Gastroesophageal sphincter (tissue), 4 donors: ENCODE data around the gene TLR10. TPM values are rescaled to one million over a fixed set of nuclear protein-coding genes. Genes with fewer than 3 reads are reported as not detected.
A peak's percentile ranks its signal among the peaks of the same experiment; 100 is the strongest.

Source experiments
- ATAC-seq: fragments of 150-250 bp; one replicate; pipeline ENCODE4 v1.9.1; 2016; ENCODE audit warnings: mild to moderate bottlenecking, moderate library complexity
- H3K27ac ChIP-seq, 4 donors: fragments of 200-600 bp; sonication (generic) in 3 of 4; 1 replicate in 3 of 4; 2 replicates in 1 of 4; pipeline ENCODE4 v1.5.1; 2016 to 2019
- H3K27me3 ChIP-seq: fragments of 200-600 bp; sonication (generic); one replicate; pipeline ENCODE4 v1.5.1; 2019
- H3K36me3 ChIP-seq, 2 donors: fragments of 200-600 bp; sonication (generic); one replicate each; pipeline ENCODE4 v1.5.1; 2019; ENCODE audit warnings: control low read depth in 1 of 2
- H3K4me1 ChIP-seq, 3 donors: fragments of 200-600 bp; sonication (generic); 1 replicate in 2 of 3; 2 replicates in 1 of 3; pipeline ENCODE4 v1.5.1; 2016 to 2019; ENCODE audit warnings: control low read depth in 2 of 3
- H3K4me3 ChIP-seq, 2 donors: fragments of 200-600 bp; sonication (generic); one replicate each; pipeline ENCODE4 v1.5.1; 2019; ENCODE audit warnings: mild to moderate bottlenecking in 1 of 2, moderate library complexity in 1 of 2
- H3K9me3 ChIP-seq, 3 donors: fragments of 200-600 bp; sonication (generic); one replicate each; pipeline ENCODE4 v1.5.1; 2017 to 2019; ENCODE audit warnings: control low read depth in 2 of 3
- EP300 ChIP-seq: sonication (generic); formaldehyde crosslinking; IDR thresholded peaks from one replicate; pipeline ENCODE4 v1.6.1; 2017; ENCODE audit warnings: antibody characterized with exemption, mild to moderate bottlenecking
- POLR2A ChIP-seq, 2 donors: fragments of 450-650 bp; IDR thresholded peaks; one replicate each; pipeline ENCODE4 v1.6.1; 2017; ENCODE audit warnings: antibody characterized with exemption in 2 of 2, mild to moderate bottlenecking in 2 of 2, moderate library complexity in 1 of 2
- POLR2AphosphoS5 ChIP-seq: sonication (generic); formaldehyde crosslinking; IDR thresholded peaks from one replicate; pipeline ENCODE4 v1.6.1; 2017; ENCODE audit warnings: antibody characterized with exemption
- WGBS, 2 donors: methylation state at CpG; one replicate each; pipeline ENCODE4 v1.1.5; 2018; ENCODE audit warnings: low coverage in 1 of 2; 5-methylcytosine and 5-hydroxymethylcytosine counted together
- total RNA-seq, 4 donors: library from RNA; depleted of rRNA; stranded (reverse); fragments of >200 nt; gene quantifications; one replicate each; pipeline ENCODE4 v1.1.0, GENCODE V29; 2016
- TF ChIP-seq, protein P1 (sequence below), 4 experiments: fragments of 200-600 bp in 2 of 4; fragments of 450-650 bp in 2 of 4; sonication (generic) in 1 of 4; IDR thresholded peaks; one replicate each; pipeline ENCODE4 v1.5.1; 2017 to 2019; ENCODE audit warnings: antibody characterized with exemption in 4 of 4, mild to moderate bottlenecking in 2 of 4, moderate library complexity in 2 of 4

The TLR10 gene
- total RNA-seq, 4 donors from 2014 or later = 0.27 TPM; not detected in 3

DNA sequence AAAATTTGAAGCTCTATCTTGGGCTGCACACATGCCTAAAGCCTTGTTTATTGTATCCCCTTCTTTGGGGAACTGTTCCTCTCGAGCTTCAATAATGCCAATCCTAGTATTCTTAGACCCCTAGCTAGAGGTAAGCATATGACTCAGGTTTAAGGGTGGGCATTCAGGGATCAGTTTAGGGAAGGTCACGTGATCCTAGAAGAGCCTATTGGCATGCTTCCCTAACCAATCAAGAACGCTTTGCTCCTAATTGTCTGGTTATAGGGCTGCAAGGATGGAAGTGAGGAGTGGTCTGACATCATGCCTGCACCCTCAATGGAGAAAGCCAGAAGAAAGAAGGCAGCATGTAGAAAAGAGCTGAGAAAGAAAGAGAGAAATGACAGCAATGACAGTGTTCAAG, 46.9 kb downstream of the TLR10 start:
- no peaks in the 10 kb centered on the region for H3K36me3 ChIP-seq
- no peaks in the 10 kb centered on the region for H3K9me3 ChIP-seq
- H3K4me1 ChIP-seq = peaks cover 0 to 6% (median 0%) of the 10 kb centered on the region in 3 donors
- H3K4me3 ChIP-seq = no peak overlapping the region
- TF ChIP-seq, protein P1, sequence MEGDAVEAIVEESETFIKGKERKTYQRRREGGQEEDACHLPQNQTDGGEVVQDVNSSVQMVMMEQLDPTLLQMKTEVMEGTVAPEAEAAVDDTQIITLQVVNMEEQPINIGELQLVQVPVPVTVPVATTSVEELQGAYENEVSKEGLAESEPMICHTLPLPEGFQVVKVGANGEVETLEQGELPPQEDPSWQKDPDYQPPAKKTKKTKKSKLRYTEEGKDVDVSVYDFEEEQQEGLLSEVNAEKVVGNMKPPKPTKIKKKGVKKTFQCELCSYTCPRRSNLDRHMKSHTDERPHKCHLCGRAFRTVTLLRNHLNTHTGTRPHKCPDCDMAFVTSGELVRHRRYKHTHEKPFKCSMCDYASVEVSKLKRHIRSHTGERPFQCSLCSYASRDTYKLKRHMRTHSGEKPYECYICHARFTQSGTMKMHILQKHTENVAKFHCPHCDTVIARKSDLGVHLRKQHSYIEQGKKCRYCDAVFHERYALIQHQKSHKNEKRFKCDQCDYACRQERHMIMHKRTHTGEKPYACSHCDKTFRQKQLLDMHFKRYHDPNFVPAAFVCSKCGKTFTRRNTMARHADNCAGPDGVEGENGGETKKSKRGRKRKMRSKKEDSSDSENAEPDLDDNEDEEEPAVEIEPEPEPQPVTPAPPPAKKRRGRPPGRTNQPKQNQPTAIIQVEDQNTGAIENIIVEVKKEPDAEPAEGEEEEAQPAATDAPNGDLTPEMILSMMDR (IDR thresholded peaks at IDR 0.05) = no peak
- TF ChIP-seq EP300 = no peak
- TF ChIP-seq POLR2A (IDR thresholded peaks at IDR 0.05) = no peak
- no peak for TF ChIP-seq POLR2AphosphoS5
- no peak overlapping the region for H3K27ac ChIP-seq
- no peak for ATAC-seq
- no peaks in the 10 kb centered on the region for H3K27me3 ChIP-seq
- WGBS, 2 donors = 78 to 100% methylated on average over 2 to 3 of the region's 3 CpGs

DNA sequence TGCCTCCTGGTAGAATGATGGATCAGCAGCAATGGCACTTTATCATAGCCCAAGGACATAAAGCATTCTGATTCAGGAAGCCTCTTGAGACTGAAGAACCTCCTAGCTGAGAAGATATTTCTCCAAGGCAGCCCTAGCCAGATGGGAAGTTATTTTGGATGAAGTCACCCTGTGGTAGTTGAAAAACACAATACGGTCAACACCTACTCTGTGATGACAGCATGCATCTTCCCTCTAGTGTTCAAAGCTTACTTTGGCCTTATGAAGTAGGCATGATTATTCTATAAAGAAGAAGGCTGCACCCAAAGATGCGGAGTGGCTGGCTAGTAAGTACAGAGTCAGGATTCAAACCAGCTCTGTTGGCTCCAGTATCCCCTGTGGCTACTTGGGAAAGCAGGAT, 47.9 kb downstream of the TLR10 start:
- Histone ChIP-seq H3K4me1 (peaks cover 0 to 9% (median 0%) of the 10 kb centered on the region in 3 donors), H3K4me3 (no peak overlapping the region), H3K27ac (no peak overlapping the region), H3K27me3 (no peaks in the 10 kb centered on the region), H3K36me3 (no peaks in the 10 kb centered on the region), H3K9me3 (no peaks in the 10 kb centered on the region)
- ATAC-seq = no peak
- TF ChIP-seq EP300 = no peak
- TF ChIP-seq POLR2AphosphoS5 = no peak
- no peak for TF ChIP-seq POLR2A (IDR thresholded peaks at IDR 0.05)
- TF ChIP-seq, protein P1 (IDR thresholded peaks at IDR 0.05) = no peak
- WGBS, 2 donors = 84 to 100% methylated on average over 1 to 2 of the region's 2 CpGs

DNA sequence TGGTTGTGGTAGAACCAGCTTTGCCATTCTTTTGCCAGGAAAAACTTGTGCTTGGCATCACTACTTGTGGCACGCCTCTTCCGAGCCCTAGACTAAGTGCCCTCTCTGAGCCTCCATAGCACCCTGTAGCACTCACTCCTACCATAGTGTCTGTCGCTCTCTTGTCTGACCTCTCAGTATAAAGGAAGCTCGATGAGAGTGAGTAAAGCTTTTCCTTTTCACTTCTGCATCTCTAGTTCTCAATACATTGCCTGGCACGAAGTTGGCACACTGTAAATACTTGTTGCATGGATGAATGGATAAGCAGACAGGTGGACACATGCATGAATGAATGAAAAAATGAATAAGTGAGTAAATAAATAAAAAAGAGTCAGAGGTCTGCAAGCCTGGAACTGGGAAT, 48.3 kb downstream of the TLR10 start:
- H3K9me3 ChIP-seq = no peaks in the 10 kb centered on the region
- TF ChIP-seq EP300 (no peak), POLR2A (IDR thresholded peaks at IDR 0.05) (no peak), POLR2AphosphoS5 (no peak)
- TF ChIP-seq, protein P1 (IDR thresholded peaks at IDR 0.05) = no peak
- H3K4me3 ChIP-seq = no peak overlapping the region
- no peaks in the 10 kb centered on the region for H3K27me3 ChIP-seq
- no peak for ATAC-seq
- WGBS, 2 donors = 96 to 97% methylated on average over 4 to 5 of the region's 5 CpGs
- no peak overlapping the region for H3K27ac ChIP-seq
- H3K4me1 ChIP-seq = peaks cover 0 to 9% (median 0%) of the 10 kb centered on the region in 3 donors
- no peaks in the 10 kb centered on the region for H3K36me3 ChIP-seq

DNA sequence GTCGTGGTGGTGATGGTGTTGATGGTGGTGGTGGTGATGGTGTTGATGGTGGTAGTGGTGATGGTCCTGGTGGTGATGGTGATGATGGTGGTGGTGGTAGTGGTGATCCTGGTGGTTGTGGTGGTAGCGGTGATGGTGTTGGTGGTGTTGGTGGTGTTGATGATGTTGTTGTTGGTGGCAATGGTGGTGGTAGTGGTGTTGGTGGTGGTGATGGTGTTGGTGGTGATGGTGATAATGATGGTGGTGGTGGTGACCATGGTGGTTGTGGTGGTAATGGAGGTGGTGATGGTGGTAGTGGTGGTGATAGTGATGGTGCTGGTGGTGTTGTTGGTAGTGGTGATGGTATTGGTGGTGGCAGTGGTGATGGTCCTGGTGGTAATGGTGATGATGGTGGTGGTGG, 49.1 kb downstream of the TLR10 start:
- H3K27me3 ChIP-seq = no peaks in the 10 kb centered on the region
- TF ChIP-seq POLR2AphosphoS5 (no peak), POLR2A (IDR thresholded peaks at IDR 0.05) (no peak), EP300 (no peak)
- TF ChIP-seq, protein P1 (IDR thresholded peaks at IDR 0.05) = no peak
- ATAC-seq = no peak
- H3K4me1 ChIP-seq = peaks cover 0 to 9% (median 0%) of the 10 kb centered on the region in 3 donors
- H3K9me3 ChIP-seq = no peaks in the 10 kb centered on the region
- no peak overlapping the region for H3K27ac ChIP-seq
- no peak overlapping the region for H3K4me3 ChIP-seq
- 91 to 100% methylated on average over 1 to 2 of the region's 2 CpGs for WGBS, 2 donors
- H3K36me3 ChIP-seq = no peaks in the 10 kb centered on the region

DNA sequence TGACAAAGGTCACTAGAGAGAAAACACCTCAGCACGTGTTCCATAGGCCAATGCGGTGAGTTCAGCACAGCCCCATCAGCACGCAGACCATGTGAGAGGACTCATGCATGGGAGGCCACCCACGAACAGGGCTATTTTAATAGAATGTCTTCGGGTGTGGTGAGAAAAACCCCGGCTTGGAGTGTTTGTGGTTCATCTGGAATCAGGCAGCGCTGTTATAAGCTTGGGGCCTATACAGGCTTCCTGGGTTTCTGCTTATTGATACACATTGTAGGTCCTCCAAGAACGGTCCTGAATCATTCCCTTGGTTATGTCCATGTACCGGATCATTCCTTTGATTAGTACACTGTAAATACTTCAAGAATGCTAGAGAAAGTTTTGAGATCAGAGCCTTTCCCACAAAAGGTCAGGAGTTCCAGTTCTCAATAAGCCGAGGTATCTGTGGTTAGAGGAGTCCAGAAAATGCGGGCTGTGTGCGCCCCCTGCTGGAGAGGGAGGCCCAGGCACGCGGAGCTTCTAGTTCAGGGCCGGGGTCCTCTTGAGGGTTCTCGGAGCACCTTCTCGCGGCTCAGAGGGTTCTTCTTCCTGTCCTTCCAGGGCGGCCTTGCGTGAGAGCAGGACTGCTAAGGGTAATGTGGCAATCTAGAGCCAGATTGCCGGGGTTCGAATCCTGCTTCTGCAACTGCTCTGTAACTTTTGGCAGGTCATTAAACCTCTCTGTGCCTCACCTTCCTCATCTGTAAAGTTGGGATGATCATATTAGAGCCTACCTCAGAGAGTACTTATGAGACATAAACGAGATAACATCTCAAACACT, 51.8 kb downstream of the TLR10 start:
- no peaks in the 10 kb centered on the region for H3K36me3 ChIP-seq
- WGBS, 2 donors = 49 to 57% methylated on average over 5 to 12 of the region's 23 CpGs
- no peaks in the 10 kb centered on the region for H3K9me3 ChIP-seq
- peaks cover 0 to 9% (median 0%) of the 10 kb centered on the region in 3 donors for H3K4me1 ChIP-seq
- H3K27me3 ChIP-seq = no peaks in the 10 kb centered on the region
- TF ChIP-seq EP300 (no peak), POLR2A (IDR thresholded peaks at IDR 0.05) (no peak)
- TF ChIP-seq, protein P1 (IDR thresholded peaks at IDR 0.05) = peak; percentile 92 to 97 (median 94)
- H3K27ac ChIP-seq = no peak overlapping the region
- H3K4me3 ChIP-seq = no peak overlapping the region
- peak; percentile 67 for ATAC-seq
